ENCODE results near the gene RABGAP1L. TPM values are rescaled to one million over a fixed set of nuclear protein-coding genes. Genes with fewer than 3 reads are reported as not detected.
A peak's percentile ranks its signal among the peaks of the same experiment; 100 is the strongest.
"Not testable (repeated sequence)": the region's sequence is repeated elsewhere in the genome, so short reads cannot be mapped to it uniquely, and the experiment has no call there.

The RABGAP1L gene
- total RNA-seq, 1 donor: 28.3 TPM

DNA sequence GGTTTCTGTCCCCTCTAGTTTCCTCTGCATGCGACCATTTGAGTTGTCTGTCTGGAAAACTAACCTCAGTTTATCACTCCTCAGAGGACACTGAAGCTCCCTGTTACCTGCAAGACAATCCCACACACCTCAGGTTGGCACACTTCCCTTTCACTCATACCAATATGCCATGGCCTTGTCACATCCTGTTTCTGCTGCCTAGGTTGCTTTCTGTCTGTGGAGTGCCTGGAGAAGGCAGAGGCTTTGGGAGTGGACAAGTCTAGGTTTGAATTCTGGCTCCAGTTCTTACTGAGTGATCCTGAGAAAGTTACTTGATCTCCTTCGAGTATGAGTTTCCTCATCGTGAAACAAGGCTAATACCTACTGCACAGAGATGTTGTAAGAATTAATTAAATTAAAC, 668.9 kb downstream of the RABGAP1L start:
- no peak for DNase-seq (ENCODE audit: low read depth in 2 of 3, low spot score in 2 of 3)

DNA sequence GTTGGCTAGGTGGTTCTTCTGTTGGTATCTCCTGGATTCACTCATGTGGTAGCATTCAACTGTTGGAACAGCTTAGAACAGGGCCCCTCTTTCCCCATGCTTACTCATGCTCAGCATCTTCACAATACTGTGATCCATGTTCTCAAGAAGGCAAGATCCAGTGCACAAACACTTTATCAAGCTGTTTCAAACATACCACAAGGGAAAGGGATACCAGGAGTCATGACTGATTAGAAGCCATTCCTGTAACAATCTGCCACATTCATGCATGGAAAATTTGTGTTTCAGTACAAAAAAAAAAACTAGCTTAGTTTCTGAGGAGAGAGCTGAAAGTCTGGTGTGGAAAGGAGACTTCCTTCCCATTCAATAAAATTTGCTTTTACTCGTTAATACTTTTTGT, 670.7 kb downstream of the RABGAP1L start:
- DNase-seq (ENCODE audit: low read depth in 2 of 3, low spot score in 2 of 3): no peak

DNA sequence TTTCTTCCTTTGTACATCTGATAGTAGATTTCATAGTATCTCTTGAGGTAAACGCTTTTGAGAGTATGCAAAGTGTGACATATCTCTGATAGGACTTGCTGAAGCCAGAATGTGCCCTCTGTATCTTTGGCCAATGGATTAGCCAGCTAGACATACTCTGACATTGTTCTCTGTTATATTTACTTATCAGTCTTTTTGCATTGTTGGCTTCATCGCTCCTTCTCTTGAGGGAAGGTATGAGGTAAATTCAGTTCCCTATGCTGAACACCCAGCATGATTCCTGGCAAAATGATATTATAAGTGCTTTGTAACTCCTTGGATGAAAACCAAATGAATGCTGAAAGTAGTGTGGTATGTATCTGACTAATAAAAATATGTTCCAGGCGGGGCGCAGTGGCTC, 677.2 kb downstream of the RABGAP1L start:
- no peak for DNase-seq (ENCODE audit: low read depth in 2 of 3, low spot score in 2 of 3)

DNA sequence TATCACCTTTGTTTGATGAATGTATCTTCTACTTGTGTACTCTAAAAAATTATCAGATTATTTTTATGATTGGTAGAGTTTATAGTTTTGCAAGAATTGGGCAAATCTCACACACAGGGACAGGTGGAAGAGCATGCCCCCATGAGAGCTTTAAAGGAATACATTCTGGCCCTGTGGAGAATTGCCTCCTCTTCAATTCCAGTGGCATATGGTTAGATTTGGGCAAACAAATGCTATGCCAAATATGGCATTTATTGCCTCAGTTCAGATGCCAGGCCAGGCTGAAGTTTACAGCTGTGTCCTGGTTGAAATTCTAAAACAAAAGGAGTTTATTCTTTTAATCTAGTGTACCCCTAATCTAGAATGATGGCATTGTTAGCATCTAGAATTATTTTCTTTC, 678.1 kb downstream of the RABGAP1L start:
- no peak for DNase-seq (ENCODE audit: low read depth in 2 of 3, low spot score in 2 of 3)

- no peak for DNase-seq (ENCODE audit: low read depth in 2 of 3, low spot score in 2 of 3)
These were observed 679.9 kb downstream of the RABGAP1L start for GRCh38 chr1:174839211-174839610.

- peak in 1 of 3 donors; percentile 21 for DNase-seq (ENCODE audit: low read depth in 2 of 3, low spot score in 2 of 3)
These were observed 682.4 kb downstream of the RABGAP1L start for GRCh38 chr1:174841747-174842146.

DNA sequence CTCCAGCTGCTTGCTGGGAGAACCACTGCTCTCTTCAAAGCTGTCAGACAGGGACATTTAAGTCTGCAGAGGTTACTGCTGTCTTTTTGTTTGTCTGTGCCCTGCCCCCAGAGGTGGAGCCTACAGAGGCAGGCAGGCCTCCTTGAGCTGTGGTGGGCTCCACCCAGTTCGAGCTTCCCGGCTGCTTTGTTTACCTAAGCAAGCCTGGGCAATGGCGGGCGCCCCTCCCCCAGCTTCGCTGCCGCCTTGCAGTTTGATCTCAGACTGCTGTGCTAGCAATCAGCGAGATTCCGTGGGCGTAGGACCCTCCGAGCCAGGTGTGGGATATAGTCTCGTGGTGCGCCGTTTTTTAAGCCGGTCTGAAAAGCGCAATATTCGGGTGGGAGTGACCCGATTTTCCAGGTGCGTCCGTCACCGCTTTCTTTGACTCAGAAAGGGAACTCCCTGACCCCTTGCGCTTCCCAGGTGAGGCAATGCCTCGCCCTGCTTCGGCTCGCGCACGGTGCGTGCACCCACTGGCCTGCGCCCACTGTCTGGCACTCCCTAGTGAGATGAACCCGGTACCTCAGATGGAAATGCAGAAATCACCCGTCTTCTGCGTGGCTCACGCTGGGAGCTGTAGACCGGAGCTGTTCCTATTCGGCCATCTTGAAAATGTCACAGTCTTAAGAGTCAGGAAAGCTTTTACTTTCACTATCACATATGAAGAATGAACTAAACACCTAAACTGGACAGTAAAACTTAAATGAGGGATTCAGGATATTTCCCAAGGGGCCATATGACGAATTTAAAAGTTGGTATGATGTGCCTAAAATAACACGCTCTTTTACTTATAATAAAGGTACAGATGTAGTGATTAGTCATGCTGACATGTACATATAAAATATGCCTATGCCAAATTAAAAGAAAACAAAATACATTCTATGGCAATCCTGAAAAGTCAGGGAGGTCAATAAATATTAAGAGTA, 689.6 kb downstream of the RABGAP1L start:
- not testable (repeated sequence) for DNase-seq (ENCODE audit: low read depth in 2 of 3, low spot score in 2 of 3)

- DNase-seq (ENCODE audit: low read depth in 2 of 3, low spot score in 2 of 3): no peak
These were observed 691.4 kb downstream of the RABGAP1L start for GRCh38 chr1:174850726-174851125.

- DNase-seq (ENCODE audit: low read depth in 2 of 3, low spot score in 2 of 3): no peak
These were observed 699.0 kb downstream of the RABGAP1L start for GRCh38 chr1:174858301-174858700.

GRCh38 chr1:174870319-174870718, 711.0 kb downstream of the RABGAP1L start:
- no peak for DNase-seq (ENCODE audit: low read depth in 2 of 3, low spot score in 2 of 3)

DNA sequence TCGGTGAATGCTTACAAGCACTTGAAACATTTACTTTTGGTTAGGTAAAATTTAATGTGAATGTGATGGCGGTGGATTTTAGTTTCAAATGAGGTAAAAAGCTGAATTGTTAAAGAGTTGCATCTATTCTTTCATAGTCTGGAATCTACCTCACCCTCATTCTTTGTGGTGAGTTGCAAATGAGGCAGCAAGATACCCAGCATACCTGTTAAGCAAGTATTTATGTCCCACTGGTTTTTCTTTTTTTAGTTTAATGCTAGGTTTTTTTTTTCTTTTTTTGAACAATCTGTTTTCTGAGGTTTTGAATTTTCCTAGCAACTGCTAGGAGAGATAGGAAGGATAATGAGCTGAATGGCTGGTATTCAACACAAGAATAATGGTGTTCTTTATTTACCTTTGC, 712.6 kb downstream of the RABGAP1L start:
- no peak for DNase-seq (ENCODE audit: low read depth in 2 of 3, low spot score in 2 of 3)

DNA sequence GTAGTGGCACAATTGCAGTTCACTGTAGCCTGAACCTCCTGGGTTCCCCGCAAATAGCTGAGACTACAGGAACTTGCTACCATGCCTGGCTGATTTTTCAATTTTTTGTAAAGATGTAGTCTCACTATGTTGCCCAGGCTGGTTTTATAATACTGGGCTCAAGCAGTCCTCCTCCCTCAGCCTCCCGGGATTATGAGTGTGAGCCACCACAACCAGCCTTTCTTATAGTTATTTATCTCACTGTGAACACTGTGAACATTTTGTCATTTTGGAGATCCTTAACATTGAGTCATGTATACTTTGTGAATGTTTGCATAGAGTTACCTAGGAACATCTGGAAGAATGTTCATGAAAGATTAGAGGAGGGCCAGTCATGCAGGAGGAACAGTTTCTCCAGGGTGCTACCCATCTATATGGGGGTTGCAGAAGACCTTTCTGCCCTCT, 713.3 kb downstream of the RABGAP1L start:
- no peak for DNase-seq (ENCODE audit: low read depth in 2 of 3, low spot score in 2 of 3)

- peak in 1 of 3 donors; percentile 23 for DNase-seq (ENCODE audit: low read depth in 2 of 3, low spot score in 2 of 3)
These were observed 715.2 kb downstream of the RABGAP1L start for GRCh38 chr1:174874331-174875053.

DNA sequence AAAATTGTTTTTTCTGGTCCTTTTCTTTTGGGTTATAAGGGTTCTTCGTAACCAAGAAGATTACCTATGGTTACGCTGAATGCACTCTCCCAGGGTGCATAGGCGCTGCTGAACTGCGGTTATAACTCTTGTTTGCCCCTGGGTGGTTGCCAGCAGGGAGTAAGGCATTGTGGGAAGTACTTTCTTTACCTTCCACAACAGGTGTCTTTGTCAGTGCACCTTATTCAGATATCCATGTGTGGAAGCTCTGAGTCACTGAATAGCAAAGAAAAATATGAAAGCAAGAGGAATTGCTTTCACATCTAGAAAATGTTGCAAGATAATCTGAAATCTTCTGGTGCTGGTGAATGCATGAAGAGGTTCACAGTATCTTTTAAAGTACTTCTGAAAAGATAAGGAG, 716.0 kb downstream of the RABGAP1L start:
- DNase-seq (ENCODE audit: low read depth in 2 of 3, low spot score in 2 of 3): no peak

- no peak for DNase-seq (ENCODE audit: low read depth in 2 of 3, low spot score in 2 of 3)
These were observed 717.9 kb downstream of the RABGAP1L start for GRCh38 chr1:174877208-174877673.

DNA sequence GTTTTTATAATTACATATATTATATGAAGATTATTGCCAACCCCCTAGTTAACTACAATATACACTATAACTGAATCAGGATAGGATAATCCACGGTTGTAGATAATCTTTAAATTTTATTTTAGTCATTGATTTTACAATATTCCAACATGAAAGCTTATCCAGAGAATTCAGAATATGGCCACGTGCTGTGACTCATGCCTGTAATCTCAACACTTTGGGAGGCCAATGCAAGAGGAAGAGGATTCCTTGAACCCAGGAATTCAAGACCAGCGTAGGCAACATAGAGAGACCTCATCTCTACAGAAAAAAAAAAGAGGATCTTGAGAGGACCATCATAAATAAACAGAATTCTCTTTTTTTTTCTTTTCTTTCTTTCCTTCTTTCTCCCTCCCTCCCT, 720.9 kb downstream of the RABGAP1L start:
- no peak for DNase-seq (ENCODE audit: low read depth in 2 of 3, low spot score in 2 of 3)

DNA sequence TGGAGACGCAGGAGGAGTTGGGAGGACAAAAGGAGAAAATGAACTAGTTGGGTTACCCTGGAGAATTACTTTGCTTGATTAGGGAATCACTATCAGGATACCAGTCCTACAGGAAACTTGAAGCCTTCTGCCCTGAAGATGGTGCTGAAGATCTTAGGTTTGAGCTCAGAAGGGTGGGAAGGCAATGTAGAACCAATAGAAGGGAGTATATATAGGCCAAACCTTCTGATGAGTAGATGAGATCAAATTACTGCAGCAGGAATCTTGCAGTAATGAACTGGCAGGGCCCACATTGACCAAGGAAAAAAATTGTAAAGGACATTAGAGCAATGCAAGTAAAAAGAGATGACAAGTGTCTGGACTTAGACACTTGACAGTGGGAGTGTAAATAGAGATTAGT, 724.1 kb downstream of the RABGAP1L start:
- peak in 1 of 3 donors; percentile 16 for DNase-seq (ENCODE audit: low read depth in 2 of 3, low spot score in 2 of 3)

- DNase-seq (ENCODE audit: low read depth in 2 of 3, low spot score in 2 of 3): no peak
These were observed 724.7 kb downstream of the RABGAP1L start for GRCh38 chr1:174884038-174884437.

GRCh38 chr1:174884566-174884965, 725.2 kb downstream of the RABGAP1L start:
- no peak for DNase-seq (ENCODE audit: low read depth in 2 of 3, low spot score in 2 of 3)

GRCh38 chr1:174890024-174890423, 730.7 kb downstream of the RABGAP1L start:
- DNase-seq (ENCODE audit: low read depth in 2 of 3, low spot score in 2 of 3): no peak

- no peak for DNase-seq (ENCODE audit: low read depth in 2 of 3, low spot score in 2 of 3)
These were observed 732.7 kb downstream of the RABGAP1L start for GRCh38 chr1:174892016-174892415.

Data from hematopoietic multipotent progenitor cell (in vitro differentiated cells).